IPS-11a (cell line): Measurements from ENCODE around the gene ATP1B2.

Source experiments
- H3K4me3 ChIP-seq: one replicate; pipeline ENCODE4 v1.5.1; 2013; ENCODE audit warnings: low read depth, low read length, control low read depth

ATP1B2 gene

DNA sequence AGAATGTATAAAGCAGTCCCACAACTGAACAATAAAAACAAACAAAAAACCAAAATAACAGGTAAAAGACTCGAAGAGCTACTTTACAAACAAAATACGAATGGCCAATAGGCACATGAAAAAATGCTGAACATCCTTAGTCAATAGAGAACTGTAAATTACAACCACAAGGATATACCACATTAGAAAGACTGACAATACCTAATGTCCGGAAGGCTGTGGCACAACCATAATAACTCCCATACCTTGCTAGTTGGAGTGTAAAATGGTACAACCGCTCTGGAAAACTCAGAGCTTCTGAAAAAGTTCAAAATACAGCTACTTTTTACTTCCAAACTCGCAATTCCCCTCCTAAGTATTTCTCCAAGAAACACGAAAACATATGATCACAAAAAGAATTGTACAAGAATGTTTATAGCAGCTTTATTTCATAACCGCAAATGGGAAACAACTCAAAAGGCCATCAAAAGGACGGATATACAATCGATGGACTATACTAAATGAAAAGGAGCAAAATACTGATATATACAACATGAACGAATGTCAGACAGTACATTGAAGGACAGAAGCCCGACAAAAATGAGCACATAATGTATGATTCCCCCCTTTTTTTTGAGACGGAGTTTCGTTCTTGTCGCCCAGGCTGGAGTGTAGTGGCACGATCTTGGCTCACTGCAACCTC, 34.3 kb downstream of the ATP1B2 start:
- peak overlapping the region; percentile 97 for H3K4me3 ChIP-seq

DNA sequence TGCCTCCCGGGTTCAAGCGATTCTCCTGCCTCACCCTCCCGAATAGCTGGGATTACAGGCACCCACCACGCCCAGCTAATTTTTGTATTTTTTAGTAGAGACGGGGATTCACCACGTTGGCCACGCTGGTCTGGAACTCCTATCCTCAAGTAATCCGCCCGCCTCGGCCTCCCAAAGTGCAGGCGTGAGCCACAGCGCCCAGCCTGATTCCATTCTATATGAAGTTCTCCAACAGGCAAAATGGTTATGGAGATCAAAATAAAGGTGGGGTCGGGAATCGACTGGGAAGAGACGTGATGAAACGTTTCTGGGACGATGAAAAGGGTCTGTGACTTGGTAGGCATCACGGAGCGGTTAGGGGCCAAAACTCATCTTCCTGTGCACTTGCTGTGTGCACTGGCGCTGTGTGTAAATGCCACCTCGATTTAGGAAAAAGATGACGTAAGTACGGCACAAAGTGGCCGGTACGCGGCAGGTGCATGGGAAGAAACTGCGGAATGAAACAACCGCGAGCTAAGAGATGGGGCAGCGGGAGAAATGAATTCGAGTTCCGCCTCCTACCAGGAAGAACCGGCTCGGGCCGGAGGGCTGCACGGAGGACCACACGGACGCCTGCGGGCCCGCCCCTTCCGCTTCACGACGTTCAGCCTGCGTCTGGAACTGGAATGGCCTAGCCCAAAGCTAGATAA, 35.0 kb downstream of the ATP1B2 start:
- H3K4me3 ChIP-seq = peak overlapping the region; percentile 97

DNA sequence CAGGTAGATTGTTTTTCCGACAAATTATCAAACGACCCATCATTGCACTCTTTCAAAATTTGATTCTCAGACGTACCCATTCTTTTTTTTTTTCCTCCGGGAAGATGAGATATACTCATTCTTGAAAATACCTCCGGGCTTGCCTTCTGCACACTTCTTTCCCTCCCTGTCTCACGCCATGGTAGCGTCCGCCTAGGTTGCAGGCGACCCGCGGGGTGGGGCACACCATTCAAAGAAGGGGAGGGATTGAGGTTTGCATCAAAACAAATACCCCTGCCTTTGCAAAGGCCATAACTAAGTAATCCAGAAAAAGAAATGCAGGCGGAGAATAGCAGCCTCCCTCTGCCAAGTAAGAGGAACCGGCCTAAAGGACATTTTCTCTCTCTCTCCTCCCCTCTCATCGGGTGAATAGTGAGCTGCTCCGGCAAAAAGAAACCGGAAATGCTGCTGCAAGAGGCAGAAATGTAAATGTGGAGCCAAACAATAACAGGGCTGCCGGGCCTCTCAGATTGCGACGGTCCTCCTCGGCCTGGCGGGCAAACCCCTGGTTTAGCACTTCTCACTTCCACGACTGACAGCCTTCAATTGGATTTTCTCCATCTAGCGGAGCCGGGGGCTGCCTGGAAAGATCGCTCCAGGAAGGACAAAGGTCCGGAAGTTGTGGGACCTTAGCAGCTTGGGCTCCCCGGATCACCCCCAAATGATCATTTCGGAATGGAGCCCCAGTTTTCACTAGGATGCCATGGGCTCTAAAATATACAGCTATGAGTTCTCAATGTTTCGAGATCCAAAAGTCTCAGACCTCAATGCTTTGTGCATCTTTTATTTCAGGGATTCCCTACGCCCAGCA, 35.7 kb downstream of the ATP1B2 start:
- H3K4me3 ChIP-seq = peak overlapping the region; percentile 97

DNA sequence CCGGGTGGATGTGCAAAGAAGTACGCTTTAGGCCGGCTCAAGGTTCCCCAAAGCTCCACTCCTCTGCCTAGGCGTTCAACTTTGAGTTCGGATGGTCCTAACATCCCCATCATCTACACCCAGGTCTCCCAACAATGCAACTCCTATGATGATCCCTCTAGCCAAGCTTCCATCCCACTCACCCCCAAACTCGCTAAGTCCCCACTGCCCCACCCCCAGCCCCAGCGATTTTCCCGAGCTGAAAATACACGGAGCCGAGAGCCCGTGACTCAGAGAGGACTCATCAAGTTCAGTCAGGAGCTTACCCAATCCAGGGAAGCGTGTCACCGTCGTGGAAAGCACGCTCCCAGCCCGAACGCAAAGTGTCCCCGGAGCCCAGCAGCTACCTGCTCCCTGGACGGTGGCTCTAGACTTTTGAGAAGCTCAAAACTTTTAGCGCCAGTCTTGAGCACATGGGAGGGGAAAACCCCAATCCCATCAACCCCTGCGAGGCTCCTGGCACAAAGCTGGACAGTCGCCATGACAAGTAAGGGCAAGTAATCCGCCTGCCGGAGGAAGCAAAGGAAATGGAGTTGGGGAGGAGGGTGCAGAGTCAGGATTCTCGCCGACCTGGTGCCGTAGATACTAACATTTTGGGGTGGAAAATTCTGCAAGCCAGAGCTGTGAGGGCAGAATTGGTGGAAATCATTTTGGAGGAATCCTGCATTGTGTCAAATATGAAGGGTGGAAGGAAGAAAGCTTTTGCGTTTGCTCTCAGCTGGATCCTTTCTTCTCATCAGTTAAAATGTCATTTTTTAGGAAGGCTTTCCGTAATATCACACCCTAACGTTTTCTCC, 36.6 kb downstream of the ATP1B2 start, which contains the start of gene TP53:
Gene TP53 (minus strand): TSS at position 419 of the 836 bp plus-strand sequence. CDS start 10,896 bp downstream, outside the sequence.
- peak within 1 kb of the TSS; percentile 97 for H3K4me3 ChIP-seq

DNA sequence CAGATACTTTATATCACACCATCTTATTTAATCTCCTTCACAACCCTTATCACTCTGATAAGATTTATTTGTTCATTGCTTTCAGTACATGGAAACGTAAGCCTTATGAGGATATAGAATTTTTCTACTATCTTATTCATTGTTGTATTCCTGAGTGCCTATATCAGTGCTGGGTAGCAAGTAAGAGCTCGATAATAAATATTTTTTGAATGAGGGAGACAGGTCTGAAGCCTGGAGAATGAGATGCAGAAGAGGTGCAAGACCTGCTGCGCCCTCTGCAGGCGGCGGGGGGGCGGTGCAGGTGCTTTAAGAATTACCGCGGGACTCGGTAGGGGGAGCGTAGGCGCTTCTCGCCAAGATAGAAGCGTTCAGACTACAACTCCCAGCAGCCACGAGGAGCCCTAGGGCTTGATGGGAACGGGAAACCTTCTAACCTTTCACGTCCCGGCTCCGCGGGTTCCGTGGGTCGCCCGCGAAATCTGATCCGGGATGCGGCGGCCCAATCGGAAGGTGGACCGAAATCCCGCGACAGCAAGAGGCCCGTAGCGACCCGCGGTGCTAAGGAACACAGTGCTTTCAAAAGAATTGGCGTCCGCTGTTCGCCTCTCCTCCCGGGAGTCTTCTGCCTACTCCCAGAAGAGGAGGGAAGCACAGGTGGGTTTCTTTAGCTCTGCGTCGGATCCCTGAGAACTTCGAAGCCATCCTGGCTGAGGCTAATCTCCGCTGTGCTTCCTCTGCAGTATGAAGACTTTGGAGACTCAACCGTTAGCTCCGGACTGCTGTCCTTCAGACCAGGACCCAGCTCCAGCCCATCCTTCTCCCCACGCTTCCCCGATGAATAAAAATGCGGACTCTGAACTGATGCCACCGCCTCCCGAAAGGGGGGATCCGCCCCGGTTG, 37.4 kb downstream of the ATP1B2 start, which contains the start of gene WRAP53:
Gene WRAP53 (plus strand): TSS at position 570 of the 900 bp plus-strand sequence. CDS start 172 bp downstream, at position 742.
- peak within 1 kb of the TSS; percentile 97 for H3K4me3 ChIP-seq

DNA sequence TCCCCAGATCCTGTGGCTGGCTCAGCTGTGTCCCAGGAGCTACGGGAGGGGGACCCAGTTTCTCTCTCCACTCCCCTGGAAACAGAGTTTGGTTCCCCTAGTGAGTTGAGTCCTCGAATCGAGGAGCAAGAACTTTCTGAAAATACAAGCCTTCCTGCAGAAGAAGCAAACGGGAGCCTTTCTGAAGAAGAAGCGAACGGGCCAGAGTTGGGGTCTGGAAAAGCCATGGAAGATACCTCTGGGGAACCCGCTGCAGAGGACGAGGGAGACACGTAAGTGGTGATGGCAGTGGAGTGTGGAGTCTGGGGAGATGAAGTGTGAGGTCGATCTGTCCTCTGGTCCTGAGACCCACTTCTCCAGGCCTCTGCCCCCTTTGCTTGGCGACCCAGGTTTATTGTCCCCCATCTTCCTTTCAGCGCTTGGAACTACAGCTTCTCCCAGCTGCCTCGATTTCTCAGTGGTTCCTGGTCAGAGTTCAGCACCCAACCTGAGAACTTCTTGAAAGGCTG, 38.1 kb downstream of the ATP1B2 start:
- peak overlapping the region; percentile 70 for H3K4me3 ChIP-seq

DNA sequence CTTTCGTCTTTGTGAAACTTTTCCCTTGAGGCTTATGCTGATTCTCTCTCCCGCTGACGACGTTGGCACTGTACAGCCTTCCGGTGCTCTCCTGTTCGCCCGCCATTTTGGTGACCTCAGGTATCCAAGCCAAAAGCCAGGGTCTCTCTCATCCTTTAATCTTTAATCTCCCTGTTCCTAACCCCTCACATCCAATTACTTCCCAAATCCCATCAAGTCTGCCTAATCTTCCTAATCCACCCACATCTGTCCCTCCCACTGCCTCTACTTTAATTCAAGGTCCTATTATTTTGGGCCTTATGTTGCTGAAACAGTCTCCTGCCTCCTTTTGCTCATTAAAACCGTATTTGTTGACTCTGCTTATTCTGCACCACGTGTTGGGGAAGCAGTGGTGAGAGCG, 44.9 kb downstream of the ATP1B2 start:
- no peak overlapping the region for H3K4me3 ChIP-seq

DNA sequence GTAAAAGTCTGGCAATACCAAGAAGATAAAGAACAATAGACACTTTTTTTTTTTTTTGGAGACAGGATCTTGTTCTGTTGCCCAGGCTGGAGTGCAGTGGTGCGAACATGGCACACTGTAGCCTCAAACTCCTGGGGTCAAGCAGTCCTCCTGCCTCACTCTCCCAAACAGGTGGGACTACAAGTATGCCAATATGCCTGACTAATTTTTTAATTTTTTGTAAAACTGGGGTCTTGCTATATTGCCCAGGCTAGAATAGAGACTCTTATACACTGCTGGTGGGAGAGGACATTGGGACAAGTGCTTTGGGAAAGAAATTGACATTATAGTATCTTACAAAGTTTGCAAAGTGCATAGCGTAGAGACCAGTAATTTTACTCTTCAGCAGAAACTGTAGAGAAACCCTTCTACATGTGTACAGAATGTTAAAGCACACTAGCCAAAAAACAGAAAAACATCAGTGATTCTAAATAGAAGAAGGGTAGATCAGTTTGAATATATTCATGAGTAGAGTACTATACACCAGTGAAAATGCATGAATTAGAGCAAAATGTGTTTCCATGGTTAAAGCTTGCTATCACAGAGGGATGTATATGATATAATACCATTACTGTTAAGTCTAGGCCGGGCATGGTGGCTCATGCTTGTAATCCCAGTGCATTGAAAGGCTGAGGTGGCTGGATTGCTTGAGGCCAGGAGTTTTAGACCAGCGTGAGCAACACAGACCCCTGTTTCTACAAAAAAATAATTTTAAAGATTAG, 47.3 kb downstream of the ATP1B2 start:
- H3K4me3 ChIP-seq = no peak overlapping the region

DNA sequence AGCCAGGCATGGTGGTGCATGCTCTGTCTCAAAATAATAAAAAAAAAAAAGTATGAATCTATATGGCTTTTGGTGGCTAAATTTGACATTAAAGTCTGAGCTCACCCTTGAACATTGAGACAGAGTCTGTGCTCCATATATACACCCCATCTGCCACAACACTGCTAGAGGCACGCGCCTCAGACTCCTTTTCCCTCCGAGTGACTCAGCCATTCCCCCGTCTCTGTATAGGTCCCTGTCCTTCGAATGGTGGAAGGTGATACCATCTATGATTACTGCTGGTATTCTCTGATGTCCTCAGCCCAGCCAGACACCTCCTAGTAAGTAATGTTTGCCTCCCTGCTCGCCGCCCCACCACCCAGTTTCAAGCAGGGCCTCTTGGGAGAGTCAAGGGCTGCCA, 49.8 kb downstream of the ATP1B2 start:
- H3K4me3 ChIP-seq = no peak overlapping the region

DNA sequence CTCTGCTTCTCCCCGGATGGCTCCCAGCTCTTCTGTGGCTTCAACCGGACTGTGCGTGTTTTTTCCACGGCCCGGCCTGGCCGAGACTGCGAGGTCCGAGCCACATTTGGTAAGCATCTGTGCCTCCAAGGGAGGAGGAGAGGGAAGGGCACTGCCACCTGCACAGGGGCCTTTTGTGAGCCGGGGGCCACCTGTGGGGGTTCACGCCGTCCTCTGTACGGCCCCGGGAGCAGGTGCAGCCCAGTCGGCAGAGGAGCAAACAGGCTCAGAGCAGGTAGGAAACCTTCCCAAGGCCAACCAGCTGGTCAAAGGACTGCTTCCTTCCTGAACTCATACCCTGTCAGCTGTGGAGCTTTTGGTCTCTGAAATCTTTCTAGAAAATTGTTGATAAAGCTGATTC, 51.0 kb downstream of the ATP1B2 start:
- no peak overlapping the region for H3K4me3 ChIP-seq

DNA sequence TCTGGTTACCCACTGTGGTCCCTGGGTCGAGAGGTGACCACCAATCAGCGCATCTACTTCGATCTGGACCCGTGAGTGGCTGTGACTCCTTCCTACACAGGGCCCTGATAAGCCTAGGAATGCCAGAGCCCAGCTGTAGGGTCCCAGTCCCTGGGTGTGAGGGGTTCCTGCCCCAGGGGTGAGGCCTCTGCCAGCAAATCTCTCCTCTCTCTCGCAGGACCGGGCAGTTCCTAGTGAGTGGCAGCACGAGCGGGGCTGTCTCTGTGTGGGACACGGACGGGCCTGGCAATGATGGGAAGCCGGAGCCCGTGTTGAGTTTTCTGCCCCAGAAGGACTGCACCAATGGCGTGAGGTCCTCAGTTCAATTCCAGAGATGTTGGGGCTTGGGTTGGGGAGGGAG, 52.0 kb downstream of the ATP1B2 start:
- H3K4me3 ChIP-seq = no peak overlapping the region

DNA sequence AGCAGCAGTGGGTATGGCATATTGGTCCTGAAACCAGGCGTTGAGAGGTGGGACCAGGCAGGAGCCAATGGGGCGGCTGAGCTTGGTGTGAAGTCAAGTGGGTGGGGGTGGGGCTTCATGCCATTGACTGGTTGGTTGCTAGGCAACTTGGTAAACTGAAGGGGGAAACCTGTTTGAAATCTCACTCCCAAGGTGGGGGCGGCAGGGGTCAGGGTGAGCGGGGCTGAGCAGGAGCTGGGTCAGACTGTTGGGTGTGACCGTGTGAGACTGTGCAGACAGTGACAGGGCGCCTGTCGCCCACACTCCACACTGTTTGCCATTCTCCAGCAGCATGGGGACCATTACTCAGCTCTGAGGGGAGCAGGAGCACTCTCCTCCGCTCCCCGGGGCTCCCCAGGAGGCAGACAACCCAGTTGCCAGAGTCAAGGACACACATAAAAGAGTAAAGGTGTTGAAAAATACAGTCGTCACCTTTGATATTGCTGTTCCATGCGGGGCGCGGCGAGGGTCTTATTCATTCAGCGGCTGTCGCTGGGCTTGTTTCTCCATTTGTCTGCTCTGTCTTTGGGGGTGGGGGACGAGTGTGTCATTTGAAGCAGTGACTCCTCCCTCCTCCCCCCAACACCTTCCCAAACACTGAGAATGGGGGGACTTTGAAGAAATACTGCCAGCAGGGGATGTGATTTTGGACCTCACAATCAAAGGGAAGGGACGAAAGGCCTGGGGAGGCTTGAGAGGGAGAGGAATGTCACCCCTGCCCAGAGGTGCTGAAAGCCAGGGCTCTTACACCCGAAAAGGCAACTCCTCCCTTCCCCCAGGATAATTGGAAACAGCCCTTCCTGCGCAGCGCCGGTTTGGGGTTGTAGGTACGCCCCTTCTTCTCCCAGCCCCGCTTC, 53.1 kb downstream of the ATP1B2 start:
- no peak overlapping the region for H3K4me3 ChIP-seq

DNA sequence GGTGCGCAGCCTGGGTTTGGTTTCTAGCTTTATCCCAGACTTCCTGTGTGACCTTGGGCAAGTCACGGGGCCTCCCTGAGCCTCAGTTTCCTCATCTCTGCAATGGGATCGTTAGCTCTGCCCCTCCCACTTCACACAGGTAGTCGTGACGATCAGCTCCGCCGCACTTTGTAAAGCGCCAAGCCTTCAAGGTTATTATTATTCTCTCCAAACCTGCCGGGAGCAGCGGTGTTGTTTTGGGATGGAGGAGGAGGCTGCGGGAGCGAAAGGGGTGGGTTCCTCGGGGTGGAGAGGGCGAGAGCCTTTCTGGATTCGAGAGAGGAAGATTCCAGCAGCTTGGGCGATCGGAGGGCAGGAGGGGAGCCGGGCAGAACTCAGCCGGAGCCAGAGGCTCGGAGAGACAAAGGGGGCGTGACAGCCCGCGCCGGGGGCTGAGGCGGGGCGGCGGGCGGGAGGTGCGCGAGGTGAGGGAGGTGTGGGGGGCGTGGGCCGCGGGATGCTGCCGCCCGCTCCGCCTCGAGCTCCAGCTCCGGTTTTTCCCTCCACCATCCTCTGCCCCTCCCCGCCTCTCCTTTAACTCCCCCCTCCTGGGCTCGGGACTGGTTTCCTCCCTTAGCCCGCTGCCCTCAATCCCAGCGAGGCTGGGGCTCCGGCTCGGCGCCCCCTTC, 54.0 kb downstream of the ATP1B2 start, which contains the start of gene EFNB3:
Gene EFNB3 (plus strand): TSS at position 602 of the 668 bp plus-strand sequence. CDS start 397 bp downstream, outside the sequence.
- peak within 1 kb of the TSS; percentile 54 for H3K4me3 ChIP-seq

DNA sequence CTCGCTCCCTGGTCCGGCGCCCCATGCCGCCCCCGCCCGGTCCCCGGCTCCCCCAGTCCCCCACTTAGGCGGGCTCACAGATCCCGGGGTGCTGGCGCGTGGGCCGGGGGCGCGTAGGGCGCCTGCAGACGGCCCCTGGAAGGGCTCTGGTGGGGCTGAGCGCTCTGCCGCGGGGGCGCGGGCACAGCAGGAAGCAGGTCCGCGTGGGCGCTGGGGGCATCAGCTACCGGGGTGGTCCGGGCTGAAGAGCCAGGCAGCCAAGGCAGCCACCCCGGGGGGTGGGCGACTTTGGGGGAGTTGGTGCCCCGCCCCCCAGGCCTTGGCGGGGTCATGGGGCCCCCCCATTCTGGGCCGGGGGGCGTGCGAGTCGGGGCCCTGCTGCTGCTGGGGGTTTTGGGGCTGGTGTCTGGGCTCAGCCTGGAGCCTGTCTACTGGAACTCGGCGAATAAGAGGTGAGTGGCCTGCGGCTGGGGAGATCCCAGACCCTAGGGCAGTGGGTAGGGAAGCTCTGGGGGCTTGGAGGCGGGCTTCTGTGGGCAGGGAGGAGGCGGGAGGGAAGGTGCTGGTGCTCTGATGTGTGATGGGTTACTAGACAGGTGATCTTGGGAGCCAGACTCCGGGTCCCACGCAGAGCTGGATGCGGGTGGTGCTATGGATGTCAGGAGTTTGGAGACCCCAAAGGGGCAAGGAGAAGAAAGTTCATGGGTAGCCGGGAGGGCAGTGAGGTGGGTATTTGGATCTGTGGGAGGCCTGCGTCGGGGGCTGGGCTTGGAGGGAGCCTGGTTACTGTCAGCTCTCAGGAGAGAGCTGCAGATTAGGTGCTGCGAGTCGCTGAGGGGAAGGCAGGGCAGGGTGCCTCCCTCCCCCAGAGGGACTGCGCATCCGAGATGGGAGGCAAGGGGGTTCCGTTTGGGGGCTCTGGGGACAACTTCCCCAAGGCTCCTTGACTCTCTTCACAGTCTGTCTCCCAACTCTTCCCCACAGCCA, 54.8 kb downstream of the ATP1B2 start:
- peak overlapping the region; percentile 54 for H3K4me3 ChIP-seq

DNA sequence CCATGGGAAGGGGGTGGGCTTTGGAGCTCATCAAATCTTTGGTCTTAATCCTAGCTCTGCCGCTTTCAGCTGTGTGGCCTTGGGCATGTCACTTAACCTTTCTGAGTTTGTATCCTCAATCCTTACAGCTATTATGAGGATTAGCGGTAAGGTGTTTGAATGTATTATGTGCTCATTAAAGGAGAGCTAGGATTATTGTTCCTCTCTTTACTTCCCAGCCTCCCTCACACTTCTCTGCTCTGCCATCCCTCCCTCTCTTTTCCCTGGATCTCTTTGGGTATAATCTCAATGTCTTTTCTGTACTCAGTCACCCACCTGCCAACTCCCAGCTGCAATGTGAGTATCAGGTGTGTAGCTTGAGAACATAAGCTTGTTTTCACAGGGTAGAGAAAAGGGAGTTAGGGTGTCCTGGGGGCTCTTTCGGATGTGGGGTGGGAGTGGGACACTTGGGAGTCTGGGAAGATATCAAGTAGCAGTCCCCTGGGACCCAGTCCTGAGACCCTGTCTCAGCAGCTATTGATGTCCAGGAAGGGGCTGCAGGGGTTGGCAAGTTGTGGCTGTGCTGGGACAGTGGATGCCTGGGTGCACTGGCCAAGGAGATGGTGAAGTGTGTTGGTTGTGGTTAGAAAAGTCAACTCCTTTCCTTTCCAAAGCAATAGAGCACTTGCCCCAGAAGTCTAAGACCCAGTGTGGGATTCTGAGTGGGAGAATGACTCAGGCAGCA, 56.1 kb downstream of the ATP1B2 start:
- no peak overlapping the region for H3K4me3 ChIP-seq
